Measurements from ENCODE around the gene WDR86.

GRCh38 chr7:151385626-151386300, 24.1 kb downstream of the WDR86 start:
- no peak for TF ChIP-seq CTCF (IDR thresholded peaks at IDR 0.05; ENCODE audit: insufficient read depth, low read length)
- TF ChIP-seq POLR2AphosphoS5 (IDR thresholded peaks at IDR 0.05; ENCODE audit: low read depth), result no peak
- TF ChIP-seq REST (IDR thresholded peaks at IDR 0.05; ENCODE audit: insufficient replicate concordance, low read depth), result no peak

Measured in HL-60 (cell line).